Tibial nerve (tissue), 3 donors: ENCODE results near the gene SMAD4.

ENCODE experiments used
- POLR2A ChIP-seq, 2 donors: fragments of 450-650 bp; IDR thresholded peaks; one replicate each; pipeline ENCODE4 v1.6.1; 2017; ENCODE audit warnings: antibody characterized with exemption in 2 of 2, mild to moderate bottlenecking in 2 of 2, moderate library complexity in 2 of 2
- TF ChIP-seq, protein P1 (sequence below), 5 experiments: fragments of 200-600 bp in 3 of 5; fragments of 450-650 bp in 2 of 5; sonication (generic) in 3 of 5; IDR thresholded peaks; one replicate each; pipeline ENCODE4 v1.5.1; 2016 to 2019; ENCODE audit warnings: antibody characterized with exemption in 5 of 5, mild to moderate bottlenecking in 3 of 5, moderate library complexity in 2 of 5

DNA sequence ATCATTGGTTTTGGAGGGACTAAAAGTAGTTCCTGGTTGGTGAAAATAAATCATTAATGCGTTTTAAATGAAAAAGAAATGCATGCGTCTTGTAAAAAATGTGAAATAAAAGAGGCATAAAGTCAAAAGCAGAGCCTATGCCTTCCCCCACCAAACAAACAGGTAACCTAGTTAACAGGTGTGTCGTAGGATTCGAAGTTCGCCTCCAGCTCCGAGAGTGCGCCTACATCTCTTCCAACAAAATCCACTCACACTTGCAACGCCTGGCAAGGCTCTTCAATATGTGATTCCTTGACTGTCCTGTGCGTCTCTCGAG, 677 bp upstream of the SMAD4 start:
- TF ChIP-seq, protein P1, sequence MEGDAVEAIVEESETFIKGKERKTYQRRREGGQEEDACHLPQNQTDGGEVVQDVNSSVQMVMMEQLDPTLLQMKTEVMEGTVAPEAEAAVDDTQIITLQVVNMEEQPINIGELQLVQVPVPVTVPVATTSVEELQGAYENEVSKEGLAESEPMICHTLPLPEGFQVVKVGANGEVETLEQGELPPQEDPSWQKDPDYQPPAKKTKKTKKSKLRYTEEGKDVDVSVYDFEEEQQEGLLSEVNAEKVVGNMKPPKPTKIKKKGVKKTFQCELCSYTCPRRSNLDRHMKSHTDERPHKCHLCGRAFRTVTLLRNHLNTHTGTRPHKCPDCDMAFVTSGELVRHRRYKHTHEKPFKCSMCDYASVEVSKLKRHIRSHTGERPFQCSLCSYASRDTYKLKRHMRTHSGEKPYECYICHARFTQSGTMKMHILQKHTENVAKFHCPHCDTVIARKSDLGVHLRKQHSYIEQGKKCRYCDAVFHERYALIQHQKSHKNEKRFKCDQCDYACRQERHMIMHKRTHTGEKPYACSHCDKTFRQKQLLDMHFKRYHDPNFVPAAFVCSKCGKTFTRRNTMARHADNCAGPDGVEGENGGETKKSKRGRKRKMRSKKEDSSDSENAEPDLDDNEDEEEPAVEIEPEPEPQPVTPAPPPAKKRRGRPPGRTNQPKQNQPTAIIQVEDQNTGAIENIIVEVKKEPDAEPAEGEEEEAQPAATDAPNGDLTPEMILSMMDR (IDR thresholded peaks at IDR 0.05), result no peak
- no peak for TF ChIP-seq POLR2A (IDR thresholded peaks at IDR 0.05)
